NCI-H146 treated with DMSO at 0.1 percent for 48 hours (cell line): ENCODE results near the gene IQGAP3.

Experiments used
- DNase-seq: peaks from one replicate; lab custom pipeline; 2025; ENCODE audit not compliant: unreplicated experiment; lab: John Stamatoyannopoulos, UW

Gene IQGAP3

GRCh38 chr1:156498432-156499193 is 73.8 kb downstream of the IQGAP3 start:
- DNase-seq, result no peak

GRCh38 chr1:156497743-156498431 is 74.5 kb downstream of the IQGAP3 start:
- no peak for DNase-seq

DNA sequence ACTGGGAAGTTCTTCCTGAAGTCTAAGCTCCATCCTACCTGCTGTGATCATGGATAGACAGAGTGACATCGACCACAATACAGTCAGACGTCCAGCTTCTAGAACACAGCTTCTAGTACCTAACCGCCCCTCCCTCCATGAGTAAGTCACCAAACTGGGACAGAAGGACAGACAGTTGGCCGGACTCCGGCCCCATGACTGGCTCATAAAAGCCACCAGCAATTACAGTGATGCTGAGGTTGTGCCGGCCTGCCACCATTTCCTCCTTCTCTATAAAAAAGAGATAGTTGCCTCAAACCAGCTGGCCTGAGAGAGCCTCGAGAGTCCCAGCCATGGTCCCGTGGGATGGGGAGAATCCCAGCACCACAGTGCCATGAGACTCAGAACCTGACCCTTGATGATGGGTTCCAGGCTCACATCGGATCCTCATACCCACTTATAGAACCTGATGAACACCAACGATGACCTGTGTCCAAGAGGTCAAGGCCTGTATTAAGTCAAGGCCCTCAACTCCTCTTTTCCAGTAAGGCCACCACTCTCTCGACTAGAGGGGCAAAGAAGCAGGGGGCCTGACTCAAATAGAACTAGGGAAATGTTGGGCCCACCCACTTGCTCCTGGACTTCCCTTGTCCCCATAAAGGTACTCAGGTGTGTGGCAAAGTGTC is 75.2 kb downstream of the IQGAP3 start:
- no peak for DNase-seq

GRCh38 chr1:156496211-156496761 is 76.1 kb downstream of the IQGAP3 start:
- DNase-seq, result no peak

DNA sequence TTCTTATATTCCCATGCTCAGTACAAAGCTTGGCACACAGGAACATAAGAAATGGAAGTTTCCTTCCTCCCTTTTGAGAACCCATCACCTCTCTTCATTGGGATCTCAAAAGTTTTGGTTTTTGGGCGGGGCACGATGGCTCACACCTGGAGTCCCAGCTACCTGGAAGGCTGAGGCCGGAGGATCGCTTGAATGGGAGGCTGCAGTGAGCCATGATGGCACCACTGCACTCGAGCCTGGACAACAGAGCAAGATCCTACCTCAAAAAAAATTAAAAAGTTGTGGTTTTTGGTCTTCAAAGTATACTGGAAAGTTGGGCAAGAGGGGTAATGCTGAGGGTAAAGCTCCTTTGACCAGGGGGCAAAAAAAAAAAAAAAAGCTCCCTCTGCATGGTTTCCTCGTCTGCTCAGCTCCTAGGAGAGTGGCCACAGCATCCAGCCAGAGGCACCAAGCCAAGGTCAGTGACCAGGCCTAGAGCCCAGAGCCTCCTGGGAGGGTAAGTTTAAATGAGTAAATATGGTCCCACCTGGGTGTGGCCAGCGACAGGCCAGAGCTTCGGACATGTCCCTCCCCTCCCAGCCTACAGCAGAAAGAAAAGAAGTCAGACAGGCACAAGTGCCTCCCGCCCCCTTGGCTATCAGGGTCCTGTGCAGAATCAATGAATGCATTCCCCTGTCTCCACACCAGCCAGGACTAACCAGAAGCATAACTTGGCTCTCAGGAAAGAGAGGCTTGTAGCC is 76.8 kb downstream of the IQGAP3 start:
- DNase-seq, result no peak

- DNase-seq, result no peak
These were observed 78.0 kb downstream of the IQGAP3 start for GRCh38 chr1:156494309-156494895.

- DNase-seq, result no peak
These were observed 78.6 kb downstream of the IQGAP3 start for GRCh38 chr1:156493742-156494141.

- DNase-seq, result no peak
These were observed 79.2 kb downstream of the IQGAP3 start for GRCh38 chr1:156493154-156493631.

GRCh38 chr1:156492591-156493080 is 79.7 kb downstream of the IQGAP3 start:
- no peak for DNase-seq

- DNase-seq, result no peak
These were observed 80.3 kb downstream of the IQGAP3 start for GRCh38 chr1:156492013-156492590.

- DNase-seq, result no peak
These were observed 81.0 kb downstream of the IQGAP3 start for GRCh38 chr1:156491151-156491949.

DNA sequence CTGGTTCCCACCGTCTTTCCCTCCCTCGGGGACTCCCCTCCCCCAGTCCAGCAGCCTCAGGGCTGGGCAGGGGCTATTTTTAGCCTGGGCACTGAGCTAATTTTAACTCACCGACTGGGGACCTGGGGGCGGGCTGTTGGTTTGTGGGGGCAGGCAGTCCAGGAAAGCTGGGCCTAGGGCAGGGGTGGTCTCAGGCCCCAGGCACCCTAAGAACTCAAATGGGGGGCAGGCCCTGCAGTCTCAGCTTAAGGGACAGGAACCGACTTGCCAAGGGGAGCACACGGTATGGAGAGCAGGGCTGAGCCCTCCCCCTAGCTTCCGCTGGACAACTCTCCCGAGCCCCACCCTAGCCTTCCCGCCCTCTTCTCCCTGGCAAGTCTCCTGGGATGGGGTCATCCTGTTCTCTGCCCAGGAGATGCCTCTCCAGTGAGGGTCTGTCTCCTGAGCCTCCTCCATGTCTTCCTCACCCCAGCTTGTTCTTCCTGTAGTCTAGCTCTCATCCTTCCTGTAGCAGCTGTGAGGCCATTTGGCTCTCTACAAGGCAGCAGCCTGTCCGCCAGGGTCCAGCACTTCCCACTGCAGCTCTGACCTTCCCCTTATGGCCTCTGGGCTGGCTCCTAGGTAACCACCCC is 81.8 kb downstream of the IQGAP3 start:
- DNase-seq, result no peak

DNA sequence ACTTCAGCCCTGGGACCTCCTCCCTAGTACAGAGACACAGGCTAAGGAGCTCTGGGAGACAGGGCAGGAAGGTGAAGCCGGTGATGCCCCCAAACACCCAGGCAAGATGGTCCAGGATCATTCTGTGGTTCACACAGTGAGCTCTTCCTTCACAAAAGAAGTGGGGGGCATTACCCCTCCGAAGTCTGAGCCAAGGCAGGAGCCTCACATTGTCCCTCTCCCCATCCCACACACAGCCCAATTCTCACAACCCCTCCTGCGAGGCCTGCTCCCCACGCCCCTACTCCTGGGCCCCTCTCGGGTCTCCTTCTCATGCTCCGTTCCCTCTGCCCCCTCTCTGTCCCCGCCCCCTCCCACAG is 82.5 kb downstream of the IQGAP3 start:
- DNase-seq, result no peak

DNA sequence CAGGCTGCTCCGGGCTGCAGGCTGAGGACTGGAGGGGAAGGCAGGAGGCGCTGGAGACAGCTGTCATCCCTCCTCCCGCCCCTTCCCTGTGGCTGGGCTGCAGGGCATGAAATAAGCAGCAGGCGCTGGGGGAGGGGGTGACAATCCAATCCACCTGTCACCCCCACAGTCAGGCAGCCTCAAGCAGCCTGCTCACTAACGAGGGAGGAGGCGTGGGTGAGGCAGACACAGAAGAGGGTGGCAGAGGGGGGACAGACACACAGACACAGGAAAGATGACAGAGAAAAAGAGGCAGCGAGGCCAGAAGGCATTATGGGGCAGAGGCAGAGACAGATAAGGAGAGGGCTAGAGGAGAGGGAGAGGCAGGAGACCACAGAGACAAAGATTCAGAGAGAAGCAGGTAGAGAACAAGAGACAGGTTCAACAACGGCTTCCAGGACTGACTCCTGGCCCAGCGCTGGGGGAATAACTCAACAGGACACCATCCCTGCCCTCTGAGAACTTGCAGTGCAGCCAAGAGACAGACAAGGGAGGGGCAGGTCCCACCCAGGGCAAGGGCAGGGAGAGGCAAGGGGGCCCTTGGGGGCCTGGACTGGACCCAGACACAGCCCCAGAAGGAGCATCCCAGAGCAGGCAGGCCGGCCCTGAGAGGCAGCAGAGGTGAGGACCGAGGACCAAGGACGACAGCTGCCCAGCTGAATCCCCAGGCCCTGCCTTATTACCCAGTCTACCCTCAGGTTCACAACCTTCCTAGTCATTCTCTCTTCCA is 83.0 kb downstream of the IQGAP3 start:
- DNase-seq, result peak; percentile 40

GRCh38 chr1:156488566-156489165 is 83.7 kb downstream of the IQGAP3 start:
- no peak for DNase-seq

GRCh38 chr1:156487862-156488261 is 84.5 kb downstream of the IQGAP3 start:
- DNase-seq, result no peak

GRCh38 chr1:156486421-156487344 is 85.7 kb downstream of the IQGAP3 start:
- DNase-seq, result no peak
